HepG2 (cell line): Measurements from ENCODE around the gene SLCO4A1. TPM values are rescaled to one million over a fixed set of nuclear protein-coding genes. Genes with fewer than 3 reads are reported as not detected.
A peak's percentile ranks its signal among the peaks of the same experiment; 100 is the strongest.

Experiments used
- ARID5B ChIP-seq: IDR thresholded peaks from 2 replicates; pipeline ENCODE4 v1.4.0; 2020; ENCODE audit warnings: mild to moderate bottlenecking, missing genetic modification reagents
- GTF3A ChIP-seq: sonication (generic); formaldehyde crosslinking; conservative IDR thresholded peaks from 2 replicates; pipeline ENCODE4 v1.4.0; 2020; ENCODE audit warnings: mild to moderate bottlenecking, missing genetic modification reagents
- ZMAT3 ChIP-seq: sonication (generic); formaldehyde crosslinking; conservative IDR thresholded peaks from 2 replicates; pipeline ENCODE4 v1.7.0; 2021; ENCODE audit warnings: missing genetic modification reagents
- ZNF138 ChIP-seq: sonication (generic); formaldehyde crosslinking; IDR thresholded peaks from 2 replicates; pipeline ENCODE4 v1.5.0; 2020; ENCODE audit warnings: mild to moderate bottlenecking, low read depth, missing genetic modification reagents
- ZNF282 ChIP-seq: fragments of 450-650 bp; IDR thresholded peaks from 2 replicates; pipeline ENCODE4 v1.6.1; 2018; ENCODE audit not compliant: partially characterized antibody
- ZNF572 ChIP-seq: sonication (generic); formaldehyde crosslinking; IDR thresholded peaks from 2 replicates; pipeline ENCODE4 v1.5.1; 2020; ENCODE audit warnings: mild to moderate bottlenecking, missing genetic modification reagents
- ZNF772 ChIP-seq: sonication (generic); formaldehyde crosslinking; IDR thresholded peaks from 2 replicates; pipeline ENCODE4 v1.5.0; 2020; ENCODE audit warnings: mild to moderate bottlenecking, missing genetic modification reagents
- ZNF891 ChIP-seq: sonication (generic); formaldehyde crosslinking; IDR thresholded peaks from 2 replicates; pipeline ENCODE4 v1.5.0; 2020; ENCODE audit warnings: mild to moderate bottlenecking, missing genetic modification reagents
- ZSCAN29 ChIP-seq: sonication (generic); formaldehyde crosslinking; conservative IDR thresholded peaks from 2 replicates; pipeline ENCODE4 v1.4.0; 2020; ENCODE audit warnings: mild to moderate bottlenecking, missing genetic modification reagents
- polyA plus RNA-seq, 8 experiments: library from polyadenylated mRNA; depleted of rRNA in 3 of 8; stranded (reverse) in 7 of 8; unstranded in 1 of 8; fragments of >200 nt; fragmentation: Illumina TruSeq in 4 of 8; extraction: Trizol in 4 of 8; gene quantifications; 2 replicates each; pipeline versions ENCODE4 v1.2.1 to v1.2.3, GENCODE V29; 2011 to 2016; ENCODE audit warnings: low read depth in 4 of 8, missing spikeins in 1 of 8, mixed read lengths in 1 of 8; ENCODE audit not compliant: insufficient read depth in 1 of 8
- total RNA-seq, 5 experiments: library from RNA; depleted of rRNA; stranded (reverse); fragments of >200 nt; fragmentation: Illumina TruSeq; extraction: Trizol; gene quantifications; 2 replicates each; pipeline ENCODE4 v1.2.3, GENCODE V29; 2016; ENCODE audit warnings: low read depth in 1 of 5
- TF ChIP-seq, protein P1 (sequence below): sonication (generic); formaldehyde crosslinking; IDR thresholded peaks from 2 replicates; pipeline ENCODE4 v1.5.0; 2020; ENCODE audit warnings: mild to moderate bottlenecking, missing genetic modification reagents
- TF ChIP-seq, protein P2 (sequence below): IDR thresholded peaks from 2 replicates; pipeline ENCODE4 v1.6.1; 2016
- TF ChIP-seq, protein P3 (sequence below): sonication (generic); formaldehyde crosslinking; IDR thresholded peaks from 2 replicates; pipeline ENCODE4 v1.5.0; 2020; ENCODE audit warnings: mild to moderate bottlenecking, missing genetic modification reagents, borderline replicate concordance

SLCO4A1 gene
- total and polyA plus RNA-seq, 2 of the 13 experiments (the other 11 are each of a cell fraction or from before 2014, with no cell fraction given), result 55.5 to 112 TPM

- TF ChIP-seq, protein P1, sequence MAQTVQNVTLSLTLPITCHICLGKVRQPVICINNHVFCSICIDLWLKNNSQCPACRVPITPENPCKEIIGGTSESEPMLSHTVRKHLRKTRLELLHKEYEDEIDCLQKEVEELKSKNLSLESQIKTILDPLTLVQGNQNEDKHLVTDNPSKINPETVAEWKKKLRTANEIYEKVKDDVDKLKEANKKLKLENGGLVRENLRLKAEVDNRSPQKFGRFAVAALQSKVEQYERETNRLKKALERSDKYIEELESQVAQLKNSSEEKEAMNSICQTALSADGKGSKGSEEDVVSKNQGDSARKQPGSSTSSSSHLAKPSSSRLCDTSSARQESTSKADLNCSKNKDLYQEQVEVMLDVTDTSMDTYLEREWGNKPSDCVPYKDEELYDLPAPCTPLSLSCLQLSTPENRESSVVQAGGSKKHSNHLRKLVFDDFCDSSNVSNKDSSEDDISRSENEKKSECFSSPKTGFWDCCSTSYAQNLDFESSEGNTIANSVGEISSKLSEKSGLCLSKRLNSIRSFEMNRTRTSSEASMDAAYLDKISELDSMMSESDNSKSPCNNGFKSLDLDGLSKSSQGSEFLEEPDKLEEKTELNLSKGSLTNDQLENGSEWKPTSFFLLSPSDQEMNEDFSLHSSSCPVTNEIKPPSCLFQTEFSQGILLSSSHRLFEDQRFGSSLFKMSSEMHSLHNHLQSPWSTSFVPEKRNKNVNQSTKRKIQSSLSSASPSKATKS (CRISPR knock-in tag), result no peak
- TF ChIP-seq ZNF772 (CRISPR knock-in tag) (peak; percentile 94), ZNF572 (CRISPR knock-in tag) (no peak), ZNF138 (CRISPR knock-in tag) (no peak), ZNF282 (no peak), ZNF891 (CRISPR knock-in tag) (peak; percentile 20), ARID5B (CRISPR knock-in tag) (peak; percentile 86), ZSCAN29 (CRISPR knock-in tag) (peak; percentile 77; the same call in 1 of the 2 replicates), GTF3A (CRISPR knock-in tag) (no peak; the same call in 1 of the 2 replicates), ZMAT3 (peak; percentile 81)
- TF ChIP-seq, protein P2, sequence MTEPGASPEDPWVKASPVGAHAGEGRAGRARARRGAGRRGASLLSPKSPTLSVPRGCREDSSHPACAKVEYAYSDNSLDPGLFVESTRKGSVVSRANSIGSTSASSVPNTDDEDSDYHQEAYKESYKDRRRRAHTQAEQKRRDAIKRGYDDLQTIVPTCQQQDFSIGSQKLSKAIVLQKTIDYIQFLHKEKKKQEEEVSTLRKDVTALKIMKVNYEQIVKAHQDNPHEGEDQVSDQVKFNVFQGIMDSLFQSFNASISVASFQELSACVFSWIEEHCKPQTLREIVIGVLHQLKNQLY (CRISPR knock-in tag), result no peak; the same call in none of the 2 replicates
- TF ChIP-seq, protein P3, sequence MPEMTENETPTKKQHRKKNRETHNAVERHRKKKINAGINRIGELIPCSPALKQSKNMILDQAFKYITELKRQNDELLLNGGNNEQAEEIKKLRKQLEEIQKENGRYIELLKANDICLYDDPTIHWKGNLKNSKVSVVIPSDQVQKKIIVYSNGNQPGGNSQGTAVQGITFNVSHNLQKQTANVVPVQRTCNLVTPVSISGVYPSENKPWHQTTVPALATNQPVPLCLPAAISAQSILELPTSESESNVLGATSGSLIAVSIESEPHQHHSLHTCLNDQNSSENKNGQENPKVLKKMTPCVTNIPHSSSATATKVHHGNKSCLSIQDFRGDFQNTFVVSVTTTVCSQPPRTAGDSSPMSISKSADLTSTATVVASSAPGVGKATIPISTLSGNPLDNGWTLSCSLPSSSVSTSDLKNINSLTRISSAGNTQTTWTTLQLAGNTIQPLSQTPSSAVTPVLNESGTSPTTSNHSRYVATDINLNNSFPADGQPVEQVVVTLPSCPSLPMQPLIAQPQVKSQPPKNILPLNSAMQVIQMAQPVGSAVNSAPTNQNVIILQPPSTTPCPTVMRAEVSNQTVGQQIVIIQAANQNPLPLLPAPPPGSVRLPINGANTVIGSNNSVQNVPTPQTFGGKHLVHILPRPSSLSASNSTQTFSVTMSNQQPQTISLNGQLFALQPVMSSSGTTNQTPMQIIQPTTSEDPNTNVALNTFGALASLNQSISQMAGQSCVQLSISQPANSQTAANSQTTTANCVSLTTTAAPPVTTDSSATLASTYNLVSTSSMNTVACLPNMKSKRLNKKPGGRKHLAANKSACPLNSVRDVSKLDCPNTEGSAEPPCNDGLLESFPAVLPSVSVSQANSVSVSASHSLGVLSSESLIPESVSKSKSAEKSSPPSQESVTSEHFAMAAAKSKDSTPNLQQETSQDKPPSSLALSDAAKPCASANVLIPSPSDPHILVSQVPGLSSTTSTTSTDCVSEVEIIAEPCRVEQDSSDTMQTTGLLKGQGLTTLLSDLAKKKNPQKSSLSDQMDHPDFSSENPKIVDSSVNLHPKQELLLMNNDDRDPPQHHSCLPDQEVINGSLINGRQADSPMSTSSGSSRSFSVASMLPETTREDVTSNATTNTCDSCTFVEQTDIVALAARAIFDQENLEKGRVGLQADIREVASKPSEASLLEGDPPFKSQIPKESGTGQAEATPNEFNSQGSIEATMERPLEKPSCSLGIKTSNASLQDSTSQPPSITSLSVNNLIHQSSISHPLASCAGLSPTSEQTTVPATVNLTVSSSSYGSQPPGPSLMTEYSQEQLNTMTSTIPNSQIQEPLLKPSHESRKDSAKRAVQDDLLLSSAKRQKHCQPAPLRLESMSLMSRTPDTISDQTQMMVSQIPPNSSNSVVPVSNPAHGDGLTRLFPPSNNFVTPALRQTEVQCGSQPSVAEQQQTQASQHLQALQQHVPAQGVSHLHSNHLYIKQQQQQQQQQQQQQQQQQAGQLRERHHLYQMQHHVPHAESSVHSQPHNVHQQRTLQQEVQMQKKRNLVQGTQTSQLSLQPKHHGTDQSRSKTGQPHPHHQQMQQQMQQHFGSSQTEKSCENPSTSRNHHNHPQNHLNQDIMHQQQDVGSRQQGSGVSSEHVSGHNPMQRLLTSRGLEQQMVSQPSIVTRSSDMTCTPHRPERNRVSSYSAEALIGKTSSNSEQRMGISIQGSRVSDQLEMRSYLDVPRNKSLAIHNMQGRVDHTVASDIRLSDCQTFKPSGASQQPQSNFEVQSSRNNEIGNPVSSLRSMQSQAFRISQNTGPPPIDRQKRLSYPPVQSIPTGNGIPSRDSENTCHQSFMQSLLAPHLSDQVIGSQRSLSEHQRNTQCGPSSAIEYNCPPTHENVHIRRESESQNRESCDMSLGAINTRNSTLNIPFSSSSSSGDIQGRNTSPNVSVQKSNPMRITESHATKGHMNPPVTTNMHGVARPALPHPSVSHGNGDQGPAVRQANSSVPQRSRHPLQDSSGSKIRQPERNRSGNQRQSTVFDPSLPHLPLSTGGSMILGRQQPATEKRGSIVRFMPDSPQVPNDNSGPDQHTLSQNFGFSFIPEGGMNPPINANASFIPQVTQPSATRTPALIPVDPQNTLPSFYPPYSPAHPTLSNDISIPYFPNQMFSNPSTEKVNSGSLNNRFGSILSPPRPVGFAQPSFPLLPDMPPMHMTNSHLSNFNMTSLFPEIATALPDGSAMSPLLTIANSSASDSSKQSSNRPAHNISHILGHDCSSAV (CRISPR knock-in tag), result peak; percentile 24; the same call in 1 of the 2 replicates
Observed at GRCh38 chr20:62623488-62624324, 18.6 kb upstream of the SLCO4A1 start (continued).
